ENCODE results near the gene MT4. TPM values are rescaled to one million over a fixed set of nuclear protein-coding genes. Genes with fewer than 3 reads are reported as not detected.

Gene MT4
- total RNA-seq, 2 donors from 2014 or later, result not detected

DNA sequence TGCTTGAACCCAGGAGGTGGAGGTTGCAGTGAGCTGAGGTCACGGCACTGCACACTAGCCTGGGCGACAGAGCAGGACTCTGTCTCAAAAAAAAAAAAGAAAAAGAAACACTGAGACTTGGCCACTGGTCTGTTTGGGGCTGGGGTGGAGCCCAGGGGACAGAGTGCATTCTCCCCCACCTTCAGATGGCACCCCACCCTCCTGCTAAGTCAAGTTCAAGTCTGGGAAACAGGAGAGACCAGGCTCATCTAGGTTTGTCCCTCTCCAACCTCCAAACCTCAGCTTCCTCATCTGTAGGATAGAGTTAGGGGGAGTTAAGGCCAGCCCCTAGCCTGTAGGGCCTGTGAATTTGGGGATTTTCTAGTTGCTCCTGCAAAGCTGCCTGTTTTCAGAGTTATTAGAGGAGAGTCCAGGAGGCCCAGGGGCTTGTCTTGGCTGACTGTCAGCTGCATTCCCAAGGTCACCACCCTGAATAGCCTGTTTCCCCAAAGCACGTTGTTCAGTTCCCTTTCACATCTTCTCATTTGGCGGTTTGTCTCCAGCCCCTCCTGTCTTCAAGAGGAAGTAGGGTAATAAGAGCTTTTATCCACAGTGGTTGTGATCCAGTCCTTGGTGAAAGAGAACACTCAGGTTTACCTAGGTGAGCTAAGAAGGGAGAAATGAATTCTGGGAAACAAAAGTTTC lies 26.6 kb downstream of the MT4 start:
- DNase-seq, result no peak
- no peak for ATAC-seq
- intact Hi-C loops (cut with DNase I), result no loop called here

DNA sequence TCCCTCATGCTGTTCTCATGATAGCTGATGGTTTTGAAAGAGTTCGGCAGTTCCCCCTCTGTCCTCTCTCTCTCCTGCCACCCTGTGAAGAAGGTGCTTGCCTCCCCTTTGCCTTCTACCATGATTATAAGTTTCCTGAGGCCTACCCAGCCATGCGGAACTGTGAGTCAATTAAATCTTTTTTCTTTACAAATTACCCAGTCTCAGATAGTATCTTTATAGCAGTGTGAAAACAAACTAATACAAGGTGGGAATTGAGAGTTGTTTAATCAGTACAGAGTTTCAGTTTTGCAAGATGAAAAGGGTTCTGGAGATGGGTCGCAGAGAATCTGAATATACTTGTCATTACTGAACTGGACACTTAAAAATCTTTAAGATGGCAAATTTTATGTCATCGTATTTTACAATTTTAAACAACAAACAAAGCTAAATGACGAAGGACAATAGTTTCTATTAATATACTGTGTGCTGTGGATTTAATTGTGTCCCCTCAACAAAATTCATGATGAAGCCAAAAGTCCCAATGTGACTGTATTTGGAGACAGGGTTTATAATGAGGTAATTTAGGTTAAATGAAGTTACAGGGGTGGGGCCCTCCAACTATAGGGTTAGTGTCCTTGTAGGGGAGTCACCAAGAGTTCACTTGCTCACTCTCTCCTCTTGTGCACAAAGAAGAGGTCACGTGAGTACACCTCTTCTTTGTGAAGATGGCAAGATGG lies 28.9 kb downstream of the MT4 start:
- intact Hi-C loops (cut with DNase I), result no loop called here
- ATAC-seq (no peak), DNase-seq (no peak)

DNA sequence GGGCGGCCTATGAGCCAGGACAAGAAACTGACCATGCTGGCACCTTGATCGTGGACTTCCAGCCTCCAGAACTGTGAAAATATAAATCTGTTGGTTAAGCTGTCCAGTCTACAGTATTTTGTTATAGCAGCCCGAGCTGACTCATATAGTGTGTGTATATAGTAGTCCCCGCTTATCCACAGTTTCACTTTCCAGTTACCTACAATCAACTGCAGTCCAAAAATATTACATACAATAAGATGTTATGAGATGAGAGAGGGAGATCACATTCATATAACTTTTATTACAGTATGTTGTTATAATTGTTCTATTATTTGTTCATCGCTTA lies 29.4 kb downstream of the MT4 start:
- ATAC-seq, result no peak
- DNase-seq, result no peak
- intact Hi-C loops (cut with DNase I), result no loop called here

DNA sequence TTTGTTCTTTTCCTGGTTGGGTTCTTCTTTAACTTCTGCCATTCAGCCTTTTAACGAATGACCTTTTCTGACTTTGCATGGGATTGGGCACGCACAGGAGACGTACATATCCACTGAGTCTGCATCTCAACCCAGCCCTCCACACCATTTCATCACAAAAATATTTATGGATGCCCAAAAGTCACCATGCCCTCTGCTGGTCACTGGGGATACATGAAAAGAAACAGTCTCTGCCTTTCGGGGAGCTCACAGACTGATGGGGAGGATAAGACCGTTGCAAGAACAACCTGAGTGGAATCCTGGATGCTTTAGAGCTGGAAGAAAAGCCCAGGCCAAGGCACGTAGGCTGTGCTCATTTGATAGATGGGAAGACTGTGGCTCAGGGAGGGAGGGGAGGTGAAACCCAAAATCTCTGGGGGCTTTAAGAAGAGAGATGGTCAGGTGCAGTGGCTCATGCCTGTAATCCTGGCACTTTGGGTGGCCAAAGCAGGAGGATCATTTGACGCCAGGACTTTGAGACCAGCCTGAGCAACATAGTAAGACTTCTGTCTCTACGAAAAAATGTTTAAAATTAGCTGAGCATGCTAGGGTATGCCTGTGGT lies 35.6 kb downstream of the MT4 start:
- intact Hi-C loops (cut with DNase I), result loop anchor here (5.0 kb wide), 3 partner anchors 82 to 102 kb away; partner anchors contain the start of gene MT1X (in 1 of the 2)
- ATAC-seq, result peak; percentile 14 to 65
- DNase-seq, result no peak

DNA sequence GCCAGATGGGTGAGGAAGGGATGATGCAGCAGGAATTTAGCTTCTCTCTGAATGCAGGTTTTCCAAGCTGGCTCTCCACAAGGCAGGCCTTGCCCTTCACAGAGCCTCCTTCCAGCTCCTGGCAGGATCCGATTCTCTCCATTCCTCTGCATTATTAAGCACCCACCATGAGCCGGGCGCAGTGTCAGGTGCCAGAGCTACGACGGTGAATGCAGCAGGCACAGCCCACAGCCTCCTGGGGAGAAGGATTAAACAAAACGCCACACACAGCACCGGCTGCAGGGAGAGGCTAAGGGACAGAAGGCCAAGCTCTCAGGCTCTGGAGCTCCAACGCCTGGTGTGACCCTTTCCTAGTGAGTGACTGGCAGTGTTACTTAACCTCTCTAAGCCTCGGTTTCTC lies 36.5 kb downstream of the MT4 start:
- intact Hi-C loops (cut with DNase I), result loop anchor here (5.0 kb wide), 3 partner anchors 81 to 101 kb away; partner anchors contain the start of gene MT1X (in 1 of the 2)
- DNase-seq, result no peak
- no peak for ATAC-seq

DNA sequence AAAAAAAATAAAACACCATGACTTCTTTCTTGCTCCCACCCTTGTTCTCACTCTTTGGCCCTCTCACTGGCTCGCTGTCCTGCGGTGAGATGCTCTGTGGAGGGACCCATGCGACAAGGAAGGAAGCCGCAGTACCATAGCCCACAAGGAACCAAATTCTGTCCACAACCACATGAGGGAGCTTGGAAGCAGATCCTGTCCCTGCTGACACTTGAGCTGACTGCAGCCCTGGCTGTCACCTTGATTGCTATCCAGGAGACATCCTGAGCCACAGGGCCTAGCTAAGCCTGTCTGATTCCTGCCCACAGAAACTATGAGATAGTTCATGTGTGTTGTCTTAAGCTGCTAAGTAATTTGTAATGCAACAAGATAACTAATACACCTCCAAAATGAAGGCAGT lies 38.7 kb downstream of the MT4 start:
- peak in 1 of 2 donors; percentile 8 for ATAC-seq
- peak; percentile 51 for DNase-seq
- intact Hi-C loops (cut with DNase I), result loop anchor here (2.0 to 5.0 kb wide), 4 partner anchors 79 to 99 kb away; partner anchors contain the start of gene MT1X (in 1 of the 2)

DNA sequence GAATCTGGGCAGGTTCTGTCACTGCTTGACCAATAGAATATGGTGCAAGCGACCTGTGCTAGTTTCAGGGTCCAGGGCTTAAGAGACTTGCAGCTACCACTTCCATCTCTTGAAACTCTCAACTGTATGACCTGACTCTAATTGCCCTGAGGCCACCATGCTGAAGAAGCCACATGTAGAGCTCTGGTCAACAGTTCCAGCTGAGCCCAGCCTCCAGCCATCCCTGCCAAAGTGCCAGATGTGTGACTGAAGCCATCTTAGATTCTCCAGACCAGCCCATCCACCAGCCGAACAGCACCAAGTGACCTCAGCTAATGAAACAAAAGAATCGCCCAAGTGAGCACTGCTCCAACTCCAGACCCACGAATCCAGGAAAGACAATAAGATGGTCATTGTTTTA lies 40.1 kb downstream of the MT4 start:
- ATAC-seq, result no peak
- intact Hi-C loops (cut with DNase I), result loop anchor here (5.0 kb wide), 3 partner anchors 77 to 97 kb away; partner anchors contain the start of gene MT1X (in 1 of the 2)
- DNase-seq, result no peak

DNA sequence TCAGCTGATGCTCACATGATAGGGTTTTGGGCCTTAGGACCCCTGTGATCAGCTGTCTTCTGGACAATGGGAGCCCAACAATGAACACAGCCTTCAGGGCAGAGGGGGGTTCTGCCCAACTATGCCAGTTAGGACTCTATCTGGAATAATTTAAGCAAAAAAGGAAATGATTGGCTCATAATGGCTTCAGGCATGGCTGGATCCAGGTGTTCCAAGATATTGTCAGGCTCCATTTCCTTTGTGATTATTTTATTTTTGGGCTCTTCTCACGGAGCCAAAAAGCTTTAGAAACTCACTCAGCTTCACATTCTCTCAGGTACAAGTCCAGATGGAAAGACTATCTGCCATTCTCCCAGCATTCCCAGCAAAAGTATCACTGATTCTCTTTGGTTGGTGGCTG lies 40.6 kb downstream of the MT4 start:
- ATAC-seq (no peak), DNase-seq (no peak)
- intact Hi-C loops (cut with DNase I), result no loop called here

DNA sequence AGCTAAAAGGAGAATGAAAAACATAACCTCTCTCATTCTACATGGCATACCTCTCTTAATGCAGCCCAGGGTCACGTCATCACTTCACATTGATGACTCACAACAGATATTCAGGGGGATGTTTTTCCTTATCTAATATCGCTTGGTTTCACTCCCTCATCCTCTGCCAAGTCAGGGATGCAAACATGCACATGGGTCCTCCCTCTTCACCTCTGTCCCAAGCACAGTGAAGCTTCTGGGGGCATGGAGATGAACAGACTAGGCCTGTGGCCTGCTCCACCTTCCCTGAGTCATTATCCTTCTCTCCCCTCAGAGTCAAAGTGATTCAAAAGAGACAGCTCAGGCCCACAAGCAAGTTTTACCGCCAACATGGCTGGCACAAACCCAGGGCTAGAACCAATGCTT lies 41.2 kb downstream of the MT4 start:
- intact Hi-C loops (cut with DNase I), result no loop called here
- peak in 1 of 2 donors; percentile 6 for ATAC-seq
- DNase-seq, result peak; percentile 67

DNA sequence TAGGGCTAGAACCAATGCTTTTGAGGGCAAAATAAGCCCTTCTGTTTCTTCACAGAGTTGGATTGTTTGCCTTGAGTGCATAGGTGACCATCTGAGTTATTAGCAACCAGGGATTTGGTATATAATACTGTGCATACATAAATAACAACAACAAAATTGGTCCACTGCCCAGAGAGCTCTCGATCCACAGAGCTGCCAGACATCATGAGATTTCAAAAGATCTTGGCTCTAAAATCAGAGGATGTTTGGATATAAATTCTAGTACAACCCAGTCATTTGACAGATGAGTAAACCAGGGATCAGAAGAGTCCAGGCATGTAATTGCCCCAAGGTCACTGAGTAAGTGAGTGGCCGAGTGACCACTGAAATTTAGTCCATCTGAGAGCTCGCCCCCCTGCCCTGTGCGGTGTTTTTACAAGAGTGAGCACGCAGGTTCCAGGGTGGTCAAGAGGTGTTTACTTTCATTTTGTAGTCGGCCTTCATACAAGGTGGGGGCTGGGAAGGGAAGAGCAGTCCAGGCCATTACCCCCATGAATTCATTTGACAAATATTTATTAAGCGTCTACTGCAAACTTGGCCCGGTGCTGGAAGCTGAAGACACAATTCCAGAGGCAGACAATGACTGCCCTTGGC lies 41.7 kb downstream of the MT4 start:
- ATAC-seq (peak in 1 of 2 donors; percentile 3), DNase-seq (peak; percentile 46)
- intact Hi-C loops (cut with DNase I), result no loop called here

DNA sequence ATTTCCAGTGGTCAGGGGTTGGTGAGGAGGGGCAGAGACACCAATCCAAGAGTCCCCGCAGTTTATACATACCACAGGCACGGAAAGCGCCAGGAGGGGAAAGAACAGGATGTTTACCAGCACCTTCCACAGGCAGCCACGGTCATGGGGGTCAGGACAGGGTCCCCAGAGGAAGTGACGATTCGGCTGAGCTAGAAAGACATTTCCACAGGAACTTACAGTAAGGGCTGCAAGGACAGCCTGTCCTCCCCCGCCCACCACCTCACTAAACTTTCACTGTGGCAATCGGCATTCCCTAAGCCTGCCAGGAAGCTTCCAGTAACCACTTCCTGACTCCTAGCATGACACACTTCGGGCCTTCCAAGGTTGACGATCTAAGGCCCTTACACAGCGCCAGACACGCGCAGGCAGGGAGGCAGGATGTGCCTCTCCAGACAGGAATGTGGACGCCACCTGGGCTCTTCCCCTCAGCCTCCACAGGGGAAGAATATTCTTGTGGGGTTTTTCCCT lies 42.3 kb downstream of the MT4 start:
- ATAC-seq (peak; percentile 17 to 27), DNase-seq (peak; percentile 90)
- intact Hi-C loops (cut with DNase I), result no loop called here

DNA sequence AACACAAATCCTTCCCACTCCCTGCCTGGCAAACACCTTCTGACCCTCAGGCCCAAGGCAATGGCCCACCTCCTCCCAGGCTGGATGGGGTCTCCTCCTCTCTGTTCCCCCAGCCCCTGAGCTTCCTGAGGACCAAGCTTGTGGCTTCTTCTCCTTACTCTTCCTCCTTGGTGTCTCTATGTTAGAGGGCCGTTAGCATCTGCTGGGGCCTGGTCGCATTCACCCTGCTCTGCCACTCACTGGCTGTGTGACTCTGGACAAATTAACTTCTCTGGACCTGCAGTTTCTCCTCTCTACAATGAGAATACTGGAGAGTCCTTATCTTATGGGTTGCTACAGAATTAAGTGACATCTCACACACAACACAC lies 42.8 kb downstream of the MT4 start:
- ATAC-seq (no peak), DNase-seq (no peak)
- intact Hi-C loops (cut with DNase I), result no loop called here

DNA sequence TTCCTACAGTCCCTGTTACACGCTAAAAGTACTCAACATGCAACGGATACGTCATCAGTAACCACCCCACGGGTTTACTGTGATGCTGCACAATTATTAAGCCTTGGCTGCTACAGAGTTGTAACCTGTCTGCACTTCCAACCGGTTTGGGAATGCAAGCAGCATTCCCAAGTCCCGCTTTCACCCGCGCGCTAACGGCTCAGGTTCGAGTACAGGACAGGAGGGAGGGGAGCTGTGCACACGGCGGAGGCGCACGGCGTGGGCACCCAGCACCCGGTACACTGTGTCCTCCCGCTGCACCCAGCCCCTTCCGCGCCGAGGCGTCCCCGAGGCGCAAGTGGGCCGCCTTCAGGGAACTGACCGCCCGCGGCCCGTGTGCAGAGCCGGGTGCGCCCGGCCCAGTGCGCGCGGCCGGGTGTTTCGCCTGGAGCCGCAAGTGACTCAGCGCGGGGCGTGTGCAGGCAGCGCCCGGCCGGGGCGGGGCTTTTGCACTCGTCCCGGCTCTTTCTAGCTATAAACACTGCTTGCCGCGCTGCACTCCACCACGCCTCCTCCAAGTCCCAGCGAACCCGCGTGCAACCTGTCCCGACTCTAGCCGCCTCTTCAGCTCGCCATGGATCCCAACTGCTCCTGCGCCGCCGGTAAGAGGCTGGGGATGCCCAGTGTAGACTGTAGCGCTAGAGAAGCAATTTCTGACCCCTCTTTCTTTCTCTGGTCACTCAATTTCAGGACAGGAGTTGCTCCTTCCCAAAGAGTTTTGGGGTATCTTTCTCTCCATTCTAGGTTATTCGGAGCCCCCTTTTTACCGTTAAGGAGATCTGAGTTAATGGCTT lies 43.4 kb downstream of the MT4 start, which contains the start of gene MT2A:
MT2A (plus strand) TSS at position 542 of the 833 bp plus-strand sequence; CDS start at position 614, 72 bp downstream.
- DNase-seq (peak; percentile 97), ATAC-seq (peak; percentile 83 to 85)
- intact Hi-C loops (cut with DNase I), result no loop called here

DNA sequence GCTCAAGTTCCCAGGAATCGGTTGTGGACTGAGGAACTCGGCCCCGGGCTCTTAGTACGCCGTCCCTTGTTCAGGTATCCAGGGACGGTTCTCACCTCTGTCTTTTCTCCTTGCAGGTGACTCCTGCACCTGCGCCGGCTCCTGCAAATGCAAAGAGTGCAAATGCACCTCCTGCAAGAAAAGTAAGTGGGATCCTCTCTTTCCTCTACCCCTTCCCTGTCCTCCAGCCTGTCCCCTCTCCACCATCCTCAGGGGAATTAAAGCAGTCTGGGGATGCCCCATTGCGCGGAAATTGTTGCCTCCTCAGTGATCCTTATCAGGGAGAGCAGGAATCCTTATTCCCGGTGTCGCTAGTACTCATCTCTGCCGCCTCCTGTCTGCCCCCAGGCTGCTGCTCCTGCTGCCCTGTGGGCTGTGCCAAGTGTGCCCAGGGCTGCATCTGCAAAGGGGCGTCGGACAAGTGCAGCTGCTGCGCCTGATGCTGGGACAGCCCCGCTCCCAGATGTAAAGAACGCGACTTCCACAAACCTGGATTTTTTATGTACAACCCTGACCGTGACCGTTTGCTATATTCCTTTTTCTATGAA lies 44.1 kb downstream of the MT4 start:
- no peak for ATAC-seq
- intact Hi-C loops (cut with DNase I), result no loop called here

DNA sequence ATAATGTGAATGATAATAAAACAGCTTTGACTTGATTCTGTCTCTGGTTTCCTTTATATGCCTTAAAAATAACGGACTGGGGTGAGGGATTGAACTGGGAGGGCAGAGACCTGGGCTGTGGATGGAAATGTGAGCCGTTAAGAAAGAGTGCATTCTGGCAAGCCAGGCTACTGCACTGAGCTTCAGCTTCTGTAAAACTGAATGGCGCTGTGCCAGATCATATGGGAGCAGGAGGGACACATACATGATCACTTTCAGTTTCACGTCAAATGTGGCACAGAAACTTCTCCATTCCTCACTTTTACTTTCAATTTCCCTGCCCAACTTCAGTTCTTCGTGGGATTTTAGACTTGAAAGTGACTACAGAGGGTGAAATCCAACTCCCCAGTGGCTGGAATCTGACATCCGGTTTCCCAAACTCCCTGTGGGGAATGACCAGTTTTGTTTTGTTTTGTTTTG lies 44.6 kb downstream of the MT4 start:
- peak; percentile 5 to 9 for ATAC-seq
- intact Hi-C loops (cut with DNase I), result no loop called here
- peak; percentile 77 for DNase-seq

More for the DNA sequence above, 44.1 kb downstream of the MT4 start:
- DNase-seq, result no peak

DNA sequence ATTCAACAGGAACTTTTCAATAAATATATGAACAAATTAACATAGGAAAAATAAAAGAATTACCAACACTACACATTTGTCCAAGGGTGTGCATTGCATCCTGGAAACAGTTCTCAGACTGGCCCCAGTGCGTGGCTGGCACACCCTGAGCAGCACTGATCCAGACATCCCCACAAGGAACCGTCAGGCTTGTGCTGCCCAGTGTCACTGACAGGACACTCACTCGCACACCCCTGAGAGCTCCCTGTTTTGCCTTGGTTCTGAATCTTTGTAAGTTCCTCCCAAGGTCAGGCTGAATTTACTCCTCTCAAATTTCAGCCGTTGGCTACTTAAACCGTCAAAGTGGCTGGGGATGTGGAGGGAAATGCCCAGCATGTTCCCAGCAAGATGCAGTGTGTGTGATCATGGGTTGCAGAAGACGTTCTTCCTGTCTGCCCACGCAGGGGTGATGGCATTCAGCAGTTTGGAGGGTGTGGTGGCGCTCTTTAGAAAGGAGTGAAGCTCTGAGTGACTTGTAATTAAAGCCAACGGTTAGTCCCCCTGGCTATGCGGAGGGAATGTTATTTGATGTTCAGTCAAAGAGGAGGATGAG lies 45.2 kb downstream of the MT4 start:
- intact Hi-C loops (cut with DNase I), result loop anchor here in 1 of 2 donors (2.0 kb wide), 1 partner anchor 73 kb away; the partner anchor contains the start of gene MT1X
- ATAC-seq (peak; percentile 3 to 9), DNase-seq (peak; percentile 72)

DNA sequence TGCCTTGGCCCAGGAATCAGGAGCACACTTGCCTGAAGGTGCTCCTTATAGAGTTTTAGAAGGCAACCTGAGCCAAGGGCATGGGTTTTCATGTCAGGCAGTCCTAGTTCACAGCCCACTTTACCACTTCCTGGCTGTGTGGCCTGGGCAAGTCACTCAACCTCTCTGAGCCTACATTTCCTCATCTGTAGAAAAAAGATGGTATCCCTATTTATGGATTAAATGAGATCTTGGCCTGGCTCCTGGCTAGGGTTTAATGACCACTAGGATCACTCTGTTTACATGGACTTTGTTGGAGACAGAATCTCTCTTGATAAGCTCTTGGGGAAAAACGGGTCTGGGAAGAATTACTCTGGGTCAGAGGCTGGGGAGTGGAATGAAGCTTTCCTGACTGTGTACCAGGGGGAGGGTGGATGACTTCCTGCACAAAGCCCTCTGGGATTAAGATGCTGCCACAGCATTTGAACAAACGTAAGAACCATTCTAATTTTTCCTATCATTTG lies 45.8 kb downstream of the MT4 start:
- ATAC-seq (no peak), DNase-seq (no peak)
- intact Hi-C loops (cut with DNase I), result loop anchor here in 1 of 2 donors (2.0 kb wide), 1 partner anchor 72 kb away; the partner anchor contains the start of gene MT1X

Data from left cardiac atrium (tissue), 4 donors.